Mesodermal cell (in vitro differentiated cells): ENCODE results near the gene YIF1A.

Source experiments
- H3K27ac ChIP-seq: 2 replicates; pipeline ENCODE4 v1.7.0; 2013; ENCODE audit warnings: mild to moderate bottlenecking, low read depth, low read length, moderate library complexity; ENCODE audit not compliant: severe bottlenecking
- H3K36me3 ChIP-seq: 2 replicates; pipeline ENCODE4 v1.7.1; 2013; ENCODE audit warnings: mild to moderate bottlenecking, low read length, moderate library complexity; ENCODE audit not compliant: control insufficient read depth, insufficient read depth
- H3K4me1 ChIP-seq: one replicate; pipeline ENCODE4 v1.7.1; 2013; ENCODE audit warnings: mild to moderate bottlenecking, low read length; ENCODE audit not compliant: insufficient read depth, control insufficient read depth, poor library complexity, severe bottlenecking
- H3K4me3 ChIP-seq: 2 replicates; pipeline ENCODE4 v1.7.0; 2013; ENCODE audit warnings: low read length, control low read depth, mild to moderate bottlenecking; ENCODE audit not compliant: insufficient read depth, poor library complexity, severe bottlenecking; ENCODE audit errors: extremely low read depth
- H3K9me3 ChIP-seq: 2 replicates; pipeline ENCODE4 v1.7.1; 2013; ENCODE audit warnings: mild to moderate bottlenecking, low read length, moderate library complexity; ENCODE audit not compliant: control insufficient read depth
- WGBS, 2 experiments: methylation state at CpG; one replicate each; pipeline ENCODE4 v1.1.5; 2013; ENCODE audit warnings: missing lambda C conversion rate in 2 of 2; ENCODE audit not compliant: insufficient coverage in 2 of 2; 5-methylcytosine and 5-hydroxymethylcytosine counted together

YIF1A gene

GRCh38 chr11:66310324-66310723 is 21.4 kb upstream of the YIF1A start:
- H3K4me1 ChIP-seq, result peaks cover 32% of the 10 kb centered on the region
- 91 to 92% methylated on average over 8 of the region's 8 CpGs for WGBS, 2 experiments
- no peaks in the 10 kb centered on the region for H3K9me3 ChIP-seq
- H3K4me3 ChIP-seq, result no peak overlapping the region
- H3K27ac ChIP-seq, result no peak overlapping the region
- no peaks in the 10 kb centered on the region for H3K36me3 ChIP-seq

GRCh38 chr11:66309475-66309874 is 20.5 kb upstream of the YIF1A start:
- 88 to 96% methylated on average over 3 of the region's 3 CpGs for WGBS, 2 experiments
- Histone ChIP-seq H3K36me3 (no peaks in the 10 kb centered on the region), H3K4me3 (no peak overlapping the region), H3K9me3 (no peaks in the 10 kb centered on the region), H3K27ac (no peak overlapping the region), H3K4me1 (peaks cover 23% of the 10 kb centered on the region)

GRCh38 chr11:66302656-66303055 is 13.7 kb upstream of the YIF1A start:
- H3K4me1 ChIP-seq, result no peaks in the 10 kb centered on the region
- 90 to 91% methylated on average over 9 to 11 of the region's 12 CpGs for WGBS, 2 experiments
- no peak overlapping the region for H3K4me3 ChIP-seq
- H3K27ac ChIP-seq, result no peak overlapping the region
- H3K36me3 ChIP-seq, result no peaks in the 10 kb centered on the region
- no peaks in the 10 kb centered on the region for H3K9me3 ChIP-seq

GRCh38 chr11:66299186-66299585 is 10.2 kb upstream of the YIF1A start:
- no peaks in the 10 kb centered on the region for H3K4me1 ChIP-seq
- H3K36me3 ChIP-seq, result no peaks in the 10 kb centered on the region
- H3K27ac ChIP-seq, result no peak overlapping the region
- no peaks in the 10 kb centered on the region for H3K9me3 ChIP-seq
- WGBS, 2 experiments, result 88 to 100% methylated on average over 1 to 2 of the region's 3 CpGs
- H3K4me3 ChIP-seq, result no peak overlapping the region

- H3K27ac ChIP-seq, result no peak overlapping the region
- no peaks in the 10 kb centered on the region for H3K36me3 ChIP-seq
- H3K4me1 ChIP-seq, result no peaks in the 10 kb centered on the region
- WGBS, 2 experiments, result 30 to 49% methylated on average over 5 to 7 of the region's 8 CpGs
- no peaks in the 10 kb centered on the region for H3K9me3 ChIP-seq
- no peak overlapping the region for H3K4me3 ChIP-seq
Observed at GRCh38 chr11:66297610-66298009, 8.7 kb upstream of the YIF1A start.

- peaks cover 3% of the 10 kb centered on the region for H3K4me1 ChIP-seq
- WGBS, 2 experiments, result 95 to 96% methylated on average over 107 to 122 of the region's 123 CpGs
- H3K9me3 ChIP-seq, result no peaks in the 10 kb centered on the region
- no peaks in the 10 kb centered on the region for H3K36me3 ChIP-seq
- H3K27ac ChIP-seq, result no peak overlapping the region
- H3K4me3 ChIP-seq, result no peak overlapping the region
Observed at GRCh38 chr11:66294626-66295620, 6.0 kb upstream of the YIF1A start.

- Histone ChIP-seq H3K4me3 (no peak overlapping the region), H3K4me1 (peaks cover 3% of the 10 kb centered on the region), H3K9me3 (no peaks in the 10 kb centered on the region), H3K36me3 (no peaks in the 10 kb centered on the region), H3K27ac (no peak overlapping the region)
- WGBS, 2 experiments, result 91 to 93% methylated on average over 21 to 29 of the region's 30 CpGs
Observed at GRCh38 chr11:66293777-66294625, 5.1 kb upstream of the YIF1A start.

GRCh38 chr11:66293352-66293751 is 4.4 kb upstream of the YIF1A start:
- WGBS, 2 experiments, result 83% methylated on average over 1 of the region's 4 CpGs; no CpG with 5 or more reads in 1 of the 2 experiments
- Histone ChIP-seq H3K4me1 (peaks cover 3% of the 10 kb centered on the region), H3K4me3 (no peak overlapping the region), H3K36me3 (no peaks in the 10 kb centered on the region), H3K9me3 (no peaks in the 10 kb centered on the region), H3K27ac (no peak overlapping the region)

GRCh38 chr11:66292543-66293332 is 3.8 kb upstream of the YIF1A start:
- Histone ChIP-seq H3K36me3 (no peaks in the 10 kb centered on the region), H3K4me3 (no peak overlapping the region), H3K4me1 (peaks cover 8% of the 10 kb centered on the region), H3K27ac (no peak overlapping the region), H3K9me3 (no peaks in the 10 kb centered on the region)
- 73 to 87% methylated on average over 6 to 17 of the region's 17 CpGs for whole genome bisulfite sequencing, 2 experiments
